ENCODE results near the gene S100B. TPM values are rescaled to one million over a fixed set of nuclear protein-coding genes. Genes with fewer than 3 reads are reported as not detected.
A peak's percentile ranks its signal among the peaks of the same experiment; 100 is the strongest.

The S100B gene
- total RNA-seq, 1 donor from 2014 or later, result 0.54 TPM

DNA sequence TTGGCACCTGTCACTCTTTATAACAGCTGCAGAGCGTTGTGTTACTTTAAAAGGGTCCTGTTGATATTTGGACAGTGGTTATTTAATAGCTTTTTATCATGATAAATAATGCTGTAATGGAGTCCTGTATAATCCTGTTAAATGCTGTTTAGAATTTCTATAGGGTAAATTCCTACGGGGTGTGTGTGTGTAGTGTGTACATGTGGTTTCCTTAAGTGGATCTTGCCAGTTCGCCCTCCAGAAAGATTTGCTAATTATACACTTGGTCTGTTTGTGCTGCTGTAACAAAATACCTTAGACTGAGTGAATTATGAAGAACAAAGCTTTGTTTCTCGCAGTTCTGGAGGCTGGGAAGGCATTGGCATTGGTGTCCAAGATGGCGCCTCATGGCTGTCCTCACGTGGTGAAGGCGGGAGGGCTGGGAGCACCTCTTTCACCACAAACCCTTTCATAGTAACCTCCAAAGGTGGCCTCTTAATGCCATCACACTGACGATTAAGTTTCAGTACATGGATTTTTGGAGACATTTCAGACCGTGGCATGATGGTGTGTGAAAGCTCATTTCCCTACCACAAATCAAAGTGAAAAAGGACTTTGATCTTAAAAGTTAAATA lies 41.8 kb upstream of the S100B start:
- no peak overlapping the region for H3K27ac Mint-ChIP-seq (ENCODE audit: unreplicated experiment)
- H3K9me3 Mint-ChIP-seq (ENCODE audit: unreplicated experiment), result no peaks in the 10 kb centered on the region
- no peak for TF ChIP-seq CTCF (IDR thresholded peaks at IDR 0.05; ENCODE audit: unreplicated experiment)
- peaks cover 54% of the 10 kb centered on the region for H3K36me3 Mint-ChIP-seq (ENCODE audit: low read depth, unreplicated experiment)
- H3K4me1 Mint-ChIP-seq (ENCODE audit: unreplicated experiment), result no peaks in the 10 kb centered on the region
- H3K4me3 Mint-ChIP-seq (ENCODE audit: unreplicated experiment), result no peak overlapping the region
- H3K27me3 Mint-ChIP-seq (ENCODE audit: unreplicated experiment), result peaks cover 5% of the 10 kb centered on the region
- no peak for DNase-seq (ENCODE audit: low spot score)

- no peak for TF ChIP-seq CTCF (IDR thresholded peaks at IDR 0.05; ENCODE audit: unreplicated experiment)
- Mint-ChIP-seq H3K36me3 (ENCODE audit: low read depth, unreplicated experiment) (peaks cover 55% of the 10 kb centered on the region), H3K27ac (ENCODE audit: unreplicated experiment) (no peak overlapping the region), H3K9me3 (ENCODE audit: unreplicated experiment) (no peaks in the 10 kb centered on the region), H3K4me1 (ENCODE audit: unreplicated experiment) (no peaks in the 10 kb centered on the region), H3K27me3 (ENCODE audit: unreplicated experiment) (peaks cover 5% of the 10 kb centered on the region), H3K4me3 (ENCODE audit: unreplicated experiment) (no peak overlapping the region)
- DNase-seq (ENCODE audit: low spot score), result no peak
Measured at GRCh38 chr21:46645840-46646239, 41.0 kb upstream of the S100B start.

DNA sequence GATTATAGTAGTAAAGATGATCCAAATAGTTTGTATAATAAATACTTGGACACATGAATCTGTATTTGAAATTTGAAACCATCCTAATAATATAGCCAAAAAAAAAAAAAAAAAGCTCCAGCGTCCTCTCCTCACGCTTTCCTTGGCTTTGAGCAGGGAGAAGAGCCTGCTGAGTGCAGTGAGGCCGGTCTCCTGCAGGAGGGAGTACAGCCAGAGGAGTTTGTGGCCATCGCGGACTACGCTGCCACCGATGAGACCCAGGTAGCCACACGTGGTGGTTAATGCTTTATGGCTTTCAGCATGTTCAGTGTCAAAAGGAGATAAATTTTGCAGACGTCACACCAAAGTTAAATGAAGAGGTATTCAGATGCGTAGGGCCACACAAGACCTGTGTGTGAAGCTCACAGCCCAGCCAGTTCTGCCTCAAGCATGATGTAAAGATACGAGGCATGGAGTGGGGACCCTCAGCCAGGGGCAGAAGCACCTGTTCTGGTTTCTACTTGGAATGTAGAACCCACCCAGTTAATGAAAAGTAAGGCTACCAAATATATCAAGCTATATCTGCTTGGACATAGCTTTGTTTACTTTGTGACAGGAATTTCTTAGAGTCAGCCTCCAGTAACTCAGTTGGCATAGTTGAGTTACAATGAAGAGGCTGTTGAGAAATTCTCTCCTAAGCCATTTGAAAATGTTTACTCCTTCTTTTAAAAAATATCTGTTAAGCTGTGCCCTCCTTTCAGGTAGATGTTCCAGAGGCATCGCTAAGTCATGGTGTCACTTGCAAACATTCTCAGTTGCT lies 38.7 kb upstream of the S100B start:
- Mint-ChIP-seq H3K36me3 (ENCODE audit: low read depth, unreplicated experiment) (peaks cover 38% of the 10 kb centered on the region), H3K9me3 (ENCODE audit: unreplicated experiment) (no peaks in the 10 kb centered on the region), H3K27me3 (ENCODE audit: unreplicated experiment) (peaks cover 2% of the 10 kb centered on the region), H3K4me1 (ENCODE audit: unreplicated experiment) (peaks cover 6% of the 10 kb centered on the region), H3K27ac (ENCODE audit: unreplicated experiment) (no peak overlapping the region), H3K4me3 (ENCODE audit: unreplicated experiment) (no peak overlapping the region)
- DNase-seq (ENCODE audit: low spot score), result no peak
- no peak for TF ChIP-seq CTCF (IDR thresholded peaks at IDR 0.05; ENCODE audit: unreplicated experiment)

- Mint-ChIP-seq H3K4me3 (ENCODE audit: unreplicated experiment) (peak overlapping the region; percentile 72), H3K4me1 (ENCODE audit: unreplicated experiment) (peaks cover 21% of the 10 kb centered on the region), H3K27me3 (ENCODE audit: unreplicated experiment) (no peaks in the 10 kb centered on the region), H3K27ac (ENCODE audit: unreplicated experiment) (no peak overlapping the region), H3K9me3 (ENCODE audit: unreplicated experiment) (no peaks in the 10 kb centered on the region), H3K36me3 (ENCODE audit: low read depth, unreplicated experiment) (peaks cover 42% of the 10 kb centered on the region)
- TF ChIP-seq CTCF (IDR thresholded peaks at IDR 0.05; ENCODE audit: unreplicated experiment), result no peak
- no peak for DNase-seq (ENCODE audit: low spot score)
Measured at GRCh38 chr21:46641656-46642055, 36.8 kb upstream of the S100B start.

Data from endothelial cell (in vitro differentiated cells).